ENCODE measurements around the gene ZFTA.

The ZFTA gene

DNA sequence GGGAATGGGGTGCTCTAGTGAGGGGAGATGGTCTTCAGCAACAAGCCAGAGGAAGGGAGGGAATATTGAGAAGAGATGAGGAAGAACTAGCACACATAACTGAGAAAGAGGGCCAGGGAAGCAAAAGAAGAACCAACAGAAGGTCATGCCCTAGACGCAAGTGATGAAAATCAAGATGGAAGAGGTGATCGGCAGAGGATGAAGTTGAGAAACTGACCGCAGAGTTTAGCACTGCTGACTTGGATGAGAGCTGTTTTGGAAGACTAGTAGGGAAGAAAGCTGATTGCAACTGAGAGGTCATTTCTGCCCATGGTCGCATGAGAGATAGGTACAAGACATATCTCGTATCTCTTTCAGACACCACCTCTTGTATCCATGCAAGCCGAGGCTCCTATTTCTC lies 47.6 kb upstream of the ZFTA start:
- Histone ChIP-seq H3K4me3 (ENCODE audit: low read length) (no peak overlapping the region), H3K27ac (ENCODE audit: low read depth, low read length) (no peak overlapping the region), H4K20me1 (ENCODE audit: control insufficient read depth, insufficient read depth, low read depth, low read length) (peaks cover 26% of the 10 kb centered on the region), H3F3A (ENCODE audit: control insufficient read depth, insufficient read depth) (no peaks in the 10 kb centered on the region), H3K79me2 (ENCODE audit: control insufficient read depth, low read length) (peaks cover 48% of the 10 kb centered on the region), H3K4me2 (ENCODE audit: low read length) (peak overlapping the region; percentile 17; the same call in 1 of the 2 replicates), H3K36me3 (ENCODE audit: control insufficient read depth, low read length) (peaks cover 66% of the 10 kb centered on the region), H3K9me3 (ENCODE audit: control insufficient read depth, insufficient read depth, low read length) (no peaks in the 10 kb centered on the region), H3K4me1 (ENCODE audit: control insufficient read depth, low read length) (peaks cover 22% of the 10 kb centered on the region), H3K27me3 (ENCODE audit: control insufficient read depth, low read length) (no peaks in the 10 kb centered on the region), H3K9me2 (replicated peaks; ENCODE audit: control insufficient read depth, low read length) (no peaks in the 10 kb centered on the region)
- TF ChIP-seq, protein P1, sequence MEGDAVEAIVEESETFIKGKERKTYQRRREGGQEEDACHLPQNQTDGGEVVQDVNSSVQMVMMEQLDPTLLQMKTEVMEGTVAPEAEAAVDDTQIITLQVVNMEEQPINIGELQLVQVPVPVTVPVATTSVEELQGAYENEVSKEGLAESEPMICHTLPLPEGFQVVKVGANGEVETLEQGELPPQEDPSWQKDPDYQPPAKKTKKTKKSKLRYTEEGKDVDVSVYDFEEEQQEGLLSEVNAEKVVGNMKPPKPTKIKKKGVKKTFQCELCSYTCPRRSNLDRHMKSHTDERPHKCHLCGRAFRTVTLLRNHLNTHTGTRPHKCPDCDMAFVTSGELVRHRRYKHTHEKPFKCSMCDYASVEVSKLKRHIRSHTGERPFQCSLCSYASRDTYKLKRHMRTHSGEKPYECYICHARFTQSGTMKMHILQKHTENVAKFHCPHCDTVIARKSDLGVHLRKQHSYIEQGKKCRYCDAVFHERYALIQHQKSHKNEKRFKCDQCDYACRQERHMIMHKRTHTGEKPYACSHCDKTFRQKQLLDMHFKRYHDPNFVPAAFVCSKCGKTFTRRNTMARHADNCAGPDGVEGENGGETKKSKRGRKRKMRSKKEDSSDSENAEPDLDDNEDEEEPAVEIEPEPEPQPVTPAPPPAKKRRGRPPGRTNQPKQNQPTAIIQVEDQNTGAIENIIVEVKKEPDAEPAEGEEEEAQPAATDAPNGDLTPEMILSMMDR (IDR thresholded peaks at IDR 0.05; ENCODE audit: low read depth, low read length, poor library complexity, severe bottlenecking): no peak
- TF ChIP-seq EZH2phosphoT487 (IDR thresholded peaks at IDR 0.05; ENCODE audit: borderline replicate concordance, low read length): no peak

DNA sequence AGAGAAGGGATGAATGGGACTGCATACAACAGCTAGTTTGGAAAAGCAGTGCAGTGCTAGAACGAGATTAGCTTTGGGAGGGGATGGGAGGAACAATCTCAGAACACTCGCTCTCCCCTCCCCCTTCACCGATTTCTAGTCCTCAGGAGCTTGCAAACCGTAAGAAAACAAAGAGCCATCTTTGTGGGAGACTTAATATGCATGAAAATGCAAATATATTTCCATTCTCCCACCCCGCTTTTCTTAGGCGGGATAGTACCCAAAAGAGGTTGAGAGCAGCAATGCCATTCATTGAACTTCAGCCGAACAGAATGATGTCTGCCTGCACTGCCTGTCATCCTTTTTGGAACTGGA lies 45.8 kb upstream of the ZFTA start:
- H3K4me2 ChIP-seq (ENCODE audit: low read length): peak overlapping the region; percentile 86
- H3K36me3 ChIP-seq (ENCODE audit: control insufficient read depth, low read length): peaks cover 52% of the 10 kb centered on the region
- H3K27ac ChIP-seq (ENCODE audit: low read depth, low read length): peak overlapping the region; percentile 60
- peaks cover 4% of the 10 kb centered on the region for H3F3A ChIP-seq (ENCODE audit: control insufficient read depth, insufficient read depth)
- no peaks in the 10 kb centered on the region for H3K9me2 ChIP-seq (replicated peaks; ENCODE audit: control insufficient read depth, low read length)
- H4K20me1 ChIP-seq (ENCODE audit: control insufficient read depth, insufficient read depth, low read depth, low read length): peaks cover 26% of the 10 kb centered on the region
- H3K79me2 ChIP-seq (ENCODE audit: control insufficient read depth, low read length): peaks cover 48% of the 10 kb centered on the region
- no peaks in the 10 kb centered on the region for H3K27me3 ChIP-seq (ENCODE audit: control insufficient read depth, low read length)
- H3K4me3 ChIP-seq (ENCODE audit: low read length): peak overlapping the region; percentile 92
- peaks cover 22% of the 10 kb centered on the region for H3K4me1 ChIP-seq (ENCODE audit: control insufficient read depth, low read length)
- no peaks in the 10 kb centered on the region for H3K9me3 ChIP-seq (ENCODE audit: control insufficient read depth, insufficient read depth, low read length)
- TF ChIP-seq EZH2phosphoT487 (IDR thresholded peaks at IDR 0.05; ENCODE audit: borderline replicate concordance, low read length): no peak
- TF ChIP-seq, protein P1 (IDR thresholded peaks at IDR 0.05; ENCODE audit: low read depth, low read length, poor library complexity, severe bottlenecking): no peak

DNA sequence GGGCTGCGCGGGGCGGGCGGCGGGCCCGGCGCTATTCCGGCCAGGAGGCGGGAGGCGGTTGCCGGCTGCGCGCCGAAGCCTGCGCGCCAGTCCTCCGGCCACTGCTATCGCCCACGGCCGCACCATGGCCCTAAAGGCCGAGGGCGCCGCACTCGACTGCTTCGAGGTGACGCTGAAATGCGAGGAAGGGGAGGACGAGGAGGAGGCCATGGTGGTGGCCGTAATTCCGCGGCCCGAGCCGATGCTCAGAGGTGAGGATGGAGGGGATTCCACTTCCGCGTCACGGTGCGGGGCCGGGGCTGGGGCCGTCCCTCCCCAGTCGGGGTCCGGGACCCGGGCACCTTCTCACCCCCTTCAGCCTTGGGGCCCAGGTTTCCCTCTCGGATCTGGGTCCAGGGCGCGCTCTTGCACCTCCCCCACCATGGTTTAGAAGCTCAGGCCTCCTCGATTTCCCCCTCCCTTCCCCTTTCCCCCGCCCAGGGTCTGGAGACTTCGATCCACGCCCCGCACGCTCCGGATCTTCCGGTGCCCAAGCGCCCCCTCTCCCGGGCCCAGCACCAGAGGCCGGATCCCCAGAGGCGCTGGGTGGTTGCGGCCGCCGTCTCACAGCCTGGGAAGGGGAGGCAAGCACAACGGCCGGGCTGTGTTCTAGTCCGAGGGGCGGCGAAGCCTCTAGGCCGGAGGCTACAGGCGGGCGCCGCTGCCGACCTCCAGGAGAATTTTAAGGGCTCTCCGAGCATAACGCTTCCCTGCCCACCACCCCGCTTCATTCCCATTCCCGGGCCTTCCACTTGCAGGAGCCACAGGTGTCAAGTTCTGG lies 45.2 kb upstream of the ZFTA start:
- Histone ChIP-seq H4K20me1 (ENCODE audit: control insufficient read depth, insufficient read depth, low read depth, low read length) (peaks cover 26% of the 10 kb centered on the region), H3K4me1 (ENCODE audit: control insufficient read depth, low read length) (peaks cover 22% of the 10 kb centered on the region), H3K9me3 (ENCODE audit: control insufficient read depth, insufficient read depth, low read length) (no peaks in the 10 kb centered on the region), H3K79me2 (ENCODE audit: control insufficient read depth, low read length) (peaks cover 48% of the 10 kb centered on the region), H3F3A (ENCODE audit: control insufficient read depth, insufficient read depth) (peaks cover 4% of the 10 kb centered on the region), H3K27ac (ENCODE audit: low read depth, low read length) (peak overlapping the region; percentile 60), H3K4me2 (ENCODE audit: low read length) (peak overlapping the region; percentile 86), H3K27me3 (ENCODE audit: control insufficient read depth, low read length) (no peaks in the 10 kb centered on the region), H3K4me3 (ENCODE audit: low read length) (peak overlapping the region; percentile 92), H3K36me3 (ENCODE audit: control insufficient read depth, low read length) (peaks cover 51% of the 10 kb centered on the region), H3K9me2 (replicated peaks; ENCODE audit: control insufficient read depth, low read length) (no peaks in the 10 kb centered on the region)
- TF ChIP-seq, protein P1 (IDR thresholded peaks at IDR 0.05; ENCODE audit: low read depth, low read length, poor library complexity, severe bottlenecking): no peak
- no peak for TF ChIP-seq EZH2phosphoT487 (IDR thresholded peaks at IDR 0.05; ENCODE audit: borderline replicate concordance, low read length)

Data from DOHH2 (cell line).